DMS114 treated with DMSO at 0.1 percent for 48 hours (cell line): ENCODE data around the gene CYSLTR2.

Experiments
- DNase-seq: peaks from one replicate; lab custom pipeline; 2025; ENCODE audit not compliant: unreplicated experiment; lab: John Stamatoyannopoulos, UW

CYSLTR2 gene

DNA sequence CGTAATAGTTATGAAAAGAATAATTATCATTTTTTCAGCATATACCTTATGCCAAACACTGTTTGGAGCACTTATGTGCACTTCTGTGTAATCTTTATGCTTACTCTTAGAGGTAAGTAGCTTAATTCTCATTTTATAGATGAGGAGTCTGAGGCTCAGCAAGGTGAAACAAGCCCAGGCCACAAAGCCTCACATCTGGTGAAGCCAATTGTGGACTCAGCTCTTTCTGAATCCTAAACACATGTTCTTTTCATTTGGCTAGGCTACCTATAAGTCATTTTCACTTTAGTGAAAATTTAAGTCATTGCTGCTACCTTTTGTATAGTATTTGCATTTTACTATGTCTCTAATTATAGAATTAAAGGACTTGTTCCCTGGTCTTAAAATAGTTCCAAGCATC, 84.0 kb downstream of the CYSLTR2 start:
- no peak for DNase-seq

GRCh38 chr13:48738311-48738710, 84.6 kb downstream of the CYSLTR2 start:
- no peak for DNase-seq

- DNase-seq, result no peak
These were observed 85.7 kb downstream of the CYSLTR2 start for GRCh38 chr13:48739386-48739964.

- DNase-seq, result no peak
These were observed 87.6 kb downstream of the CYSLTR2 start for GRCh38 chr13:48741377-48741776.

DNA sequence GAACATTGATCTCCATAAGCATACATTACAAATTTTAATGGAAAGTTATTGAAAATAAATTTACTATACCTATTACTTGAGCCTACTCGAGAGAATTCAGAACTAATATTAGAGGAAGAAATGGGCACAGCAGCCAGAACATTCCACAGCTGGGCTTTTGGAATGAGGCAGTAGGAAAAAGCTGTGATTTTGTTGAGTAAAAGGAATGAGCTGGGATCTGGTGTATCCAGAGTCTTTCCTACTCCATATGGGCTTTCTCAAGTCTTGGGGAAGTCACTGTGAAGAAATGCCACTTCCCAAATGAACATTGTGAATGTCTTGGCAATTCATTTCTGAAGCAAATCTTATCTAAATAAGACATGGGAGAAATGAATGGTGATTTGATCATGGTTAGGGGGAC, 93.1 kb downstream of the CYSLTR2 start:
- no peak for DNase-seq

DNA sequence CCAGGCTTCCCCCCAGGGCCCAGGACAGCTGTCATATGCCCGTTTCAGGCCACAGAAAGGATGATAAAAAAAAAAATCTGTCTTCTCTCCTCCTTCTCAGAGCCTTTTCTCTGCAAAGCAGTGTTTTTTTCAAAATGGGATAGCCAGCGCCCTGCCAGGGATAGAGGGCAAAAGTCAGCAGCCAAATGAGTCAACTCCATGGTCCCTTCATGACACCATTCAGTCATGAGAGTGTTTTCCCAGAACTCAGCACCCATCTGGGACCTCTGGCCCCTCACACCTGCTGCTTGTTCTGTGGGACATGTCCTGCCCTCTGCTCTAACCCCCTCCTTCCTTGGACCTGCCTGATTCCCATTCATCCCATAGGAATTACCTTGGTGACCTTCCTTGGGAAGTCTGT, 95.0 kb downstream of the CYSLTR2 start:
- no peak for DNase-seq

DNA sequence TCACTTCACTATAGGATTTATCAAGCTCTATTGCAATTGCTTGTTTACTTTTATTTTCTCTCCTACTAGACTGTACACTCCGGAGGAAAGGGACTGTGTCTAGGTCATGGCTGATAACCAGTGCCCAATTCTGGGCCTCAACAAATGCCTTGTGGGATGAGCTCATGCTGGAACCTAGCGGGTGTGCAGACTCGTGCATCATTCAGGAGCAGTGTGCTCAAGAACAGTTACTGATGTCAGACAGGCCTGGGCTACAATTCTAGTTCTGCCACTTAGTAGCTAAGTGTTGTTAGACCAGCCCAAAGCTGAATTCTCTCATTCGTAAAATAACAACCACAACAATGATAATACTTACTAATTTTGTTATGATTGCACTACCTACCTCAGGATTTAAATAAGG, 95.4 kb downstream of the CYSLTR2 start:
- DNase-seq, result no peak

DNA sequence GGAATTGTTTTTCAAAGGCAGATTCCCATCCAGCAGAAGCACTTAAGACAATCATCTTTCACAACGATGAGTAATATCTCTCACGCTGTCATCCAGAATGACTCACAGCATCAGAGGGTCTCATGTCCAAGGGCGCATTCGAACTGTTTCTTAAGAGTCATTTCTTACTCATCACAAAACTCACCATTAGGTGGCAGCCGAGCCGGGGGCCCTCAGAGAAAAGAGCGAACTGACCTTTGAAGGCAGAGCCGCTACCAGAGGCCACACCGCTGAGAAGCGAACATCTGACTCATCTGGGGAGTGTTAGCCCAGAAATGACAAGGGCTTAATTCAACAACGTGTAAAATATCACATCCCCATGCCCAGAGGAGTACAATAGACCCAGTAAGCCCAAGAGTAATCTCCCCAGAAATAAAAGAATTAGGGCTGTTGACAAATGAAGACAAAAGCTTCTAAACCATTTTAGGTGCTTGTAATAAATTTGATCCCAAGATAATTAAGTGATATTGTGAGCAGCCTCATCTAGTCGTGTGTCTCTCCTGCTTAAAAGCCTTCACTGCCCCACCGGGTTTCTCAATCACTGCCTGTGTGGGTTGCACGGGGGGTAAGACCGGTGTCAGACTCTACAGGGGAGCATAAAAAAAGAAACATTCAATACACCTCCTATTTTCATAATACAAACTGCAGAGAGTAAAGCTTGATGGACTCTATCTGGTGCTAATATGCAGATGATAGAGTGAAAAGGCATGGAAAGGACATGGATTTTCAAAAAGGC, 96.2 kb downstream of the CYSLTR2 start:
- DNase-seq, result no peak

DNA sequence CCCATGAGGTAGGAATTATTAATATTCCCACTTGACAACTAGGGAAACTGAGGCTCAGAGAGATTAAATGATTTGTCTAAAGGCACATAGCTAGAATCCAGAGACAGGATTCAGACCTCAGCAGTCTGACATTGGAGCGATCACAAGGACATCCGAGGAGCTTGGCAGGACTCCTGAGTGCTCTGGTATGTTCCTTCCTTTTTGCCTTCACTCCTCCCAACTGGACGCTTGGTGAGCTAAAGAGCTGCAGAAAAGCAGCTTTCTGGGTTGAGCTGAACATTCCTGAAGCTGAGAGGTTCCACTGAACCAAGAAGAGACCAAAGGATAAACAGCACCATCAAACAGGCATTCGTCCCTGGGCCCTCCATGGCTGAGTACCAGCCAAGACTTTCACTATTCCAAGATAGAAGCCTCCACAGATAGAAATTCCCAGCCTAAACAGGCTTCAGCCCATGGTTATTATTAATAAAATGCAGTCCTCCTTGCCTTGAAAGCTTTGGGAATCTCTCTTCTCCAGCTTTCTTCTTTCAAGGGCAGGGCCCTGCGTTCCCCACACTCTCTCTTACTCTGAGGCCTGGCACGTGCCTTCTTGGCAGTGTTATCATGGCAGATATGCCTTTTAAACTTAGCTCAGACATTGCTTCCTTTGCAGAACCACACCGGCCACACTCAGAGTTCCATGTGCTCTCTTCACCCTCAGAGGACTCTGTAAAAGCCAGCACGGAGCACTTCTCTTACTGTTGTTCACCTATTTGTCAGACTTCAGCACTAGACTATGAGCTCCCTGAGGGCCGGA, 97.1 kb downstream of the CYSLTR2 start:
- DNase-seq, result no peak

DNA sequence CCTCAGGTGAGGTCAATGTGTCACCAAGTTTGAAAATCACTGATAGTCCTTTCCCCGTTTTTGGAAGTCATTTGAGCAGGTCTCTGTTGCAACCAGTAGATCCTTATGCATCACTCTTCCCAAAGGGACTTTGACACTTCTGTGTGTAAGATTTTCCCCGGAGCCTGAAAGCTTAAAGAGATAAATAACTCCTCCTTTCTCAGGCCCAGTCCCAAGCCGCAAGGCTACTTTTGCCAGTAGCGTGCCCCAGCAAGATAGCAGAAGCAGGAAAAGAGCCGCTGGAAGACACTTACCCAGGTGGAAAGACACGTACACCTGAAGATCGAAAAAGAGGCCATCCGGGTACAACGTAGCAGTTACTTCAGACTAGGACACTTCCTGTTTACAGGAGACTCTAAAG, 106.9 kb downstream of the CYSLTR2 start:
- DNase-seq, result no peak
